ENCODE data around the gene EFEMP1.

EFEMP1 gene

GRCh38 chr2:55899881-55900280 is 23.7 kb downstream of the EFEMP1 start:
- FAIRE-seq, result no peak

GRCh38 chr2:55898386-55899040 is 25.1 kb downstream of the EFEMP1 start:
- DNase-seq (ENCODE audit: low spot score) (no peak), FAIRE-seq (no peak)

More at GRCh38 chr2:55899881-55900280, 23.7 kb downstream of the EFEMP1 start:
- DNase-seq (ENCODE audit: low spot score), result no peak

GRCh38 chr2:55896633-55897032 is 26.9 kb downstream of the EFEMP1 start:
- no peak for DNase-seq (ENCODE audit: low spot score)
- FAIRE-seq, result no peak

DNA sequence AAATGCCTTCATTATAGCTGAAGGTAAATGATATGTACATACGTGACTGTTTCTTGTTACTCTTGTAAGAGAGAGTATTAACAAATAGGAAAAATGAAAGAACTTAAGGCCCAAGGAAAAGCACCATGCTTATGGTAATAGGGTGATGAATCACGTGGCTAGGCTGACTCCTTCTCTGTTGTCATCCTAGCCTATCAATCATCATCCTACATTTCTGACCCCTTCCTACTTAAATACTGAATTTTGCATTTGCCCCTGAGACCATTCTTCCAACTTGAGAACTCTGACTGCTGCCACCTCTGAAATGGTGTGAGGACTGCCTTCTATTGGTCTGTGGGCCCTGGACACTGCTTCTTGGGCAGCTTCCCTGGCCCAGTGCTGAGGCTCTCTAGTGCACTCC is 28.9 kb downstream of the EFEMP1 start:
- no peak for DNase-seq (ENCODE audit: low spot score)
- no peak for FAIRE-seq

- FAIRE-seq, result no peak
- DNase-seq (ENCODE audit: low spot score), result no peak
Observed at GRCh38 chr2:55891671-55892094, 31.9 kb downstream of the EFEMP1 start.

DNA sequence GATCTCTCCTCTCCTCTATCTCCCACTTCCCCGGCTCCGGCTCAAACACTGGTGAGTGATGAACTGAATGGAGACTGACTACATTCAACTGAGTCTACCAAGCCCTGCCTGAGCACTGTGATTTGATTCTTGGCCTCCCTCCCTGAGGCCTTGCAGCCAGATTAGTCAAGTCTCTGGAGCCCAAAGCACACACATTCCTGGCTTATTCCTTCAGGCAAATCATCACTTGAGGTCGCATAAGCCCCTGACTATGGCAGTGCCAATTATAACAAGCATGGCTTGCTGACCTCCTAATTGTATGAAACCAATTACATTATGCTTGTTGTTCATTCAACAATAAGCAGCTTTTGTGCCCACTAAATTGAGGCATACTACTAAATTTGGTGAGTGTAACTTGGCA is 34.6 kb downstream of the EFEMP1 start:
- FAIRE-seq (no peak), DNase-seq (ENCODE audit: low spot score) (no peak)

DNA sequence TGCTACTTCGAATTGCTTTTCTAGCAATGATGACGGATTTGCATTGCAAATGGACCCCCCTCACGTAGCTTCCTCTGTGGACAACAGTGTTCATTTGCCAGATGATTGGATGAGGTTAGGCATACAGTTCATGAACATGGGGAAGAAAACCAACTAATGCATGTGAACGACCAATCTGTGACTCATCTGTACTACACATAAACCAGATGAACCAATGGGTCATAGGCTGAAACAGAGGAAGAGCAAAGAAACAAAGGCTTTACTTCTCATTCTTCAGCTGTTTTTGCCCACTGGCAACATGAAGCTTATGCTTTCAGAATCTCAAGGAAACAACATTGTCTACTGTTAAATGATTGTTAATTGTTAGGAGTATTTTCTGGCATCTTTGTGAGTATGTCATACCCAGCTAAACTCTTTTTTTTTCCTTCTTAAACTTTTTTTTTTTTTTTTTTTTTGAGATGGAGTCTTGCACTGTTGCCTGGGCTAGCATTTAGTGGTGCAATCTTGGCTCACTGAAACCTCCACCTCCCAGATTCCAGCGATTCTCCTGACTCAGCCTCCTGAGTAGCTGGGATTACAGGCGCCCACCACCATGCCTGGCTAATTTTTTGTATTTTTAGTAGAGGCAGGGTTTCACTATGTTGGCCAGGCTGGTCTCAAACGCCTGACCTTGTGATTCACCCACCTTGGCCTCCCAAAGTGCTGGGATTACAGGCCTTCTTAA is 35.5 kb downstream of the EFEMP1 start:
- peak; percentile 25 for DNase-seq (ENCODE audit: low spot score)
- peak; percentile 83 for FAIRE-seq

DNA sequence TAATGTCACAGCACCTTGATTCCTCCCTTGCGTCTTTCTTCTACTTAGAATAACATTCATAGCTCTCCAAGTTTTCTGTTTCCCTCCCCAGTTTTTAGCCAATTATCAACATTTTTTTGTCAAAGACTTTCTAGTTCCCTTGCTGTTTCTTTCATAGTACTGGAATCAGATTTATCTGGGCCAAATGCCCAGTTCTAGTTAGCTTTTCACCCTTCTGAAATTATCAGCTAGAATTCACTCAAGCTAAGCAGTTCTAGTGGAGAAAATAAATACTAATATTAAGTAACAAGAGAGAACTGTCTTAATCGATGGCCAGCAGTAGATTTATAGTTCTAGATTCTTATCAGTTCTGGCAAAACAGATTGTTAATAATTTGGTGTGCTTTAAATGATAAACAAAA is 36.2 kb downstream of the EFEMP1 start:
- no peak for DNase-seq (ENCODE audit: low spot score)

DNA sequence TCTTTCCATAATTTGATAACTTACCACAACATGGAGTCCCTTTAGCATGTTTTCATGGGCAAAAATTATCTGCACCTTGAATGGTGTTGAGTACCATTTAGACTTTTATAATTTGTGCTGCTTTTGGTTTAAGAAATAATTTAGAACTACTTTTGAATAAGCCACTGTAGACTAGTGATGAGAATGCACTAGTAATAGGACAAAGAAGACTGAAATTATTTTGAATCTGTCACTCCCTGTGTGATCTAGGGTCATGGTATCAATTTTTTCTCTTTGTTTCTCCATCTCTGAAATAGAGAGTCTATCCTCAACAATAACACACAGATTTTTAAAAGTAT is 37.7 kb downstream of the EFEMP1 start:
- no peak for DNase-seq (ENCODE audit: low spot score)
- no peak for FAIRE-seq

More for the DNA sequence above, 36.2 kb downstream of the EFEMP1 start:
- FAIRE-seq, result no peak

DNA sequence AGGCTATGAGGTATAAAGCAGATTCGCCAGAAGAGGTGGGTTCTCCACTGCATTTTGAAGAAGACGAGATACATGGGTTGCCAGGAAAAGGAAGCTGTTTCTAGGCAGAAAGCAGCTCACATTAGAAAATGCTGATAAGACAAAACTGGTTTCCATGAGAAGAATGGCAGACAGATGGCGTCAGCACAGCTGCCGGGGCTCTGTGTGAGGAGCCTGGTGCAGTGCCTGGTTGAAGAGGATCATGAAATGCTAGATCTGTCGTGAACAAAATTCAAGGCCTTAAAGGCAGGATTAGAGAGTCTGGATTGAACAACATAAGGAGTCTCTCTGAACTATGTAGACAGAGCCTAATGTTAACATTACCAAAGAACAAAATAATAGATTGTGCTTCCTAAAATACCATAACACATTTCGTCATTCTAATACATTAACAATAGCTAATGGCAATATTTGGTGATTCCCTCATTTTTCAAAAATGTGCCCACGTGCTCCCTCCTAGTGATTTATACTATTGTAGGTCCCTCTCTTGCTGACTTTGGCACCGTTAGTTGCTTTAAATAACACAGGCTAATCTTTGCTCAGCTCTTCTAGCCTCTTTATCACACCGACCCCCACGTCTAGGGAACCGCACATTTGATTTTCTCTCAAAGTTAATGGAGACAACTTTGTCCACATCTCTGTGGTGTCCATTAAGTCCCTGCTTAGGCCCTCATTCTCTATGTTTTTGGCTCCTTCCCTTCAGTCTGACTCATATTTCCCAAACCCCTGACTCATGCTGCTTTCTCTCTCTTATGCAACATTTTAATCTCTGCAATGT is 38.2 kb downstream of the EFEMP1 start:
- DNase-seq (ENCODE audit: low spot score), result peak; percentile 71
- FAIRE-seq, result peak; percentile 27

DNA sequence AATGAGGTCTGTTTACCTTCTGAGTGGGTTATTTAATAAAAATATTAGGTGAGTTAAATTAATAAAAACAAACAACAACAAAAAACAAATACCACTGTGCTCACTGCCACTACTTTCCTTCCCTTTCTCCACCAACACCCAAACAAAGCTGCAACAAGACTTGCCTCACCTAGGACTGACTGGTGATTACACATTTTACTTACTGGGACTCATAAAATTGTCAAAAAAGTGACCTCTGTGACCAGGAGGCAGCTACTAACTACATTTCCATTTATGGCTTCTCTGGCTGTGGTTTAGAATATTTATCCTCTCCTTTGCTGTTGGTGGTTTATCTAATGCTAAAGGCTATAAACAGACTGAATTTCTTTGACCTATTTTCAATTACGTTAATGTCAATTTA is 39.8 kb downstream of the EFEMP1 start:
- DNase-seq (ENCODE audit: low spot score) (no peak), FAIRE-seq (no peak)

- DNase-seq (ENCODE audit: low spot score) (no peak), FAIRE-seq (no peak)
Observed at GRCh38 chr2:55883357-55883756, 40.2 kb downstream of the EFEMP1 start.

GRCh38 chr2:55882954-55883353 is 40.6 kb downstream of the EFEMP1 start:
- FAIRE-seq (no peak), DNase-seq (ENCODE audit: low spot score) (no peak)

DNA sequence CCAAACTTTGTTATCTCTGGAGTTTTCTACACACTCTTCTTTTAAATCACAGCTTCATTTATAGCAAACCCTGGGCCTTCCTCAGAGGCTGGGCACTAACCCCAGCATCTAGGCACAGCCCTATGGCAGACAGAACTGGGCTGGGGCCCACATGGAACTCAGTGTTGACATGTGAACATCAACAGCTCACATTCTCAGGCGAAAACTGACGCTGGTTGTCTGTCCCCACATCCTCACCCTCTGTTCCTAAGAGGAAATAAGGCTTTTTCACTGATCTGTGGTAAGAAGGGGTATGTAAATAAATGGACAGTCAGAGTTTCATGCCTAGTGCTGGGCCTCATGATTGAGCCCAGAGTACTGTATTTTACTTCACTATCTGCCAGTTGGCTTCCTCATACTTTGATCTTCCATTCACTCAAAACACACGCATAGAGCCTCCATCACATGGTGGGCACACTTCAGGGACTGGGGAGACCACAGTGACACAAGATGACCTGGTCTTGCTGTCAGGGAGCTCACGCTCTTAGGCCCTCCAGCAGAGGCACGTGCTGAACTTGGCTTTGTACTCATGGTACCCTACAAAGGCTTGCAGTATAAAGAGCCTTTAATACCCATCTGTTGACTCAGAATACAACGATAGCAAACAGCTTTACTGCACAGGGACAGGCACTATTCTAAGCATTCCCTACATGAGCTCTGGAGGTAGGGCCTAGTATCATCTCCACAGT is 43.0 kb downstream of the EFEMP1 start:
- DNase-seq (ENCODE audit: low spot score) (no peak), FAIRE-seq (no peak)

DNA sequence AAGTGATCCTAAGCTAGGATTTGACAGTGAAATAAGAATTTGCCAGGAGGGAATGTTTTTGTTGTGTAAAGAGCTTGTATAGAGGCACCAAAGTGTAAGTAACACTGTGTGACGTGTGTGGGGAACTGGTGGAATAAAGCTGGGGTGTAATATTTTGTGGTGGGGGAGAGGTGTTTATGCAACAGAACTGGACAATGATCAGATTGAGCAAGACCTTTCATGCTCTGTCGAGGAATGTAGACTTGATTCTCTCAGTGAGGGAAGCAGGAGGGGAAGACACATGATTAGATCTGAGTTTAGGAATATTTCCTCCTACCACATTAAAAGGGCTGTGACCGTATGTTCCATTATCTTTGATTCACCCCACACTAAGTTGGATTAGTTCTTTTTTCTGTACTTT is 43.6 kb downstream of the EFEMP1 start:
- FAIRE-seq (no peak), DNase-seq (ENCODE audit: low spot score) (no peak)

DNA sequence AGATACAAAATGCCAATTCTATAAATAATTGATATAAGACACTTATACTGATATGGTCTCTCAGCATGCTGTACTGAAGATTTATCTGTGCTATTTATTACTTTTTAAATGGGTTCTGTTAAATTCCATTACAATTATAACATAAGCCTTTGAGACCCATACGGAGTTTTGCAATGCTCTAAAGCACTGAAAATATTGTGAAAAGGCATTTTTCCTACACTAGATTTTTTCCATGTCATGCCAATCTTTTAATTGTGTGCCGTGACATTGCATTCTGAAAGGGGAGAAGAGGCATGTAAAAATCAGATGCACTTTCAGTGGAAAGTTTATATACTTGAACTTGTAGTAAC is 46.5 kb downstream of the EFEMP1 start:
- FAIRE-seq (no peak), DNase-seq (ENCODE audit: low spot score) (no peak)

GRCh38 chr2:55876429-55877086 is 47.0 kb downstream of the EFEMP1 start:
- FAIRE-seq, result no peak
- no peak for DNase-seq (ENCODE audit: low spot score)

DNA sequence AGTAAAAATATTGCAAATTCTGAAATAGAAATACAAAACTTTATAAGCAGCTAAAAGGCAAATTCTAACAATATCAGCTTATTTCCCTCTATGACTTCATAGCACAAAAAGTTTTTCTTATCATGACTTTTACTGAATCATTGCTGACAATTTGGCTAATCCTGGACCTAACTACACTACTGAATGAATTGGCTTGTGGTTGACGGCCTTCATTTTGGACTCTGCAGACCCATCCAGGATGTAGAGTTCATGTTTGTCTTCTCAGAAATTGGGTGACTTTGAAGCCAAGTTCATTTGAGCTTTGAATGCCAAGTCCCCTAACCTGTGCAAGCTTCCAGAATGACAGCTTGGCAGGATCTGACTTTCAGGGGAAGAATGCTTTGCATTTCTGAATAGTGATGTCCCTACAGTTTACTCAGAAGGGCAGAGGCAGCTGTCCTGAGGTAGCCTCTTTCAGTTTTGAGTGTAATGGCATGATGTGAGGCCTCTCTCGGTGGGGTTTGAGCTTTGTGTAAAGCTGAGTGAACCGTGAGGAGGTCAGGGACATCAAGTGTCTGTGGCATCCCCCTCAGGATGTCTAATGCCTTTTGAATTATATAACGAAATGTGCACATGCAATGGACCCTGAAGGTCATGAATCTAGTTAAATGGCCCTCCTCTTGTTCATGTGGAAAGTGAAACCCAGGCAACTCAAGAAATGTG is 48.0 kb downstream of the EFEMP1 start:
- DNase-seq (ENCODE audit: low spot score), result no peak
- peak; percentile 59 for FAIRE-seq

DNA sequence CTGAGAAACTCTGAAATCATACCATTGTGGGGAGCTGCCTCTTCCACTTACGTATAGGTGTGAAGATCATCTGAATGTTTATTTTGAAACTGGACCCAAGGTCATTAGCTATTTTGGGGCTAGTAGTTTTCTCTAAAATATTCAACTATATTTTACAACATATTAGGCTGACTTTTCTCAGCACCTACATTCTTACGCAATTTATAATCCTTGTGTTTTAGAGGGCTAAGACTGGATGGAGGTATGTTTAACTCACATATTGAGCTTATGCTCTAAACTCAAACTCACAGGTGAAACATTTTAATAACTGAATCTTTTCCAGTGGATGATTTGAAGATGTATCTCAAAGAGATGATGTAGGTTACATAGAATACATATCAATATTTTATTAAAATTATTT is 49.2 kb downstream of the EFEMP1 start:
- FAIRE-seq (no peak), DNase-seq (ENCODE audit: low spot score) (no peak)

- FAIRE-seq (no peak), DNase-seq (ENCODE audit: low spot score) (no peak)
Observed at GRCh38 chr2:55871637-55872036, 51.9 kb downstream of the EFEMP1 start.
